Stimulated activated CD4-positive, alpha-beta T cell treated with anti-CD3 and anti-CD28 coated beads, Interleukin-12 subunit alpha, Interleukin-12 subunit beta, amount 100 ng/mL, for 24 hours (primary cell): ENCODE data around the gene RANBP3.
"Not testable (repeated sequence)": the region's sequence is repeated elsewhere in the genome, so short reads cannot be mapped to it uniquely, and the experiment has no call there.

Experiments
- DNase-seq, 2 experiments: peaks; one replicate each; pipeline ENCODE4 v3.0.0-alpha.2; 2020; ENCODE audit warnings: low read depth in 2 of 2

Gene RANBP3

DNA sequence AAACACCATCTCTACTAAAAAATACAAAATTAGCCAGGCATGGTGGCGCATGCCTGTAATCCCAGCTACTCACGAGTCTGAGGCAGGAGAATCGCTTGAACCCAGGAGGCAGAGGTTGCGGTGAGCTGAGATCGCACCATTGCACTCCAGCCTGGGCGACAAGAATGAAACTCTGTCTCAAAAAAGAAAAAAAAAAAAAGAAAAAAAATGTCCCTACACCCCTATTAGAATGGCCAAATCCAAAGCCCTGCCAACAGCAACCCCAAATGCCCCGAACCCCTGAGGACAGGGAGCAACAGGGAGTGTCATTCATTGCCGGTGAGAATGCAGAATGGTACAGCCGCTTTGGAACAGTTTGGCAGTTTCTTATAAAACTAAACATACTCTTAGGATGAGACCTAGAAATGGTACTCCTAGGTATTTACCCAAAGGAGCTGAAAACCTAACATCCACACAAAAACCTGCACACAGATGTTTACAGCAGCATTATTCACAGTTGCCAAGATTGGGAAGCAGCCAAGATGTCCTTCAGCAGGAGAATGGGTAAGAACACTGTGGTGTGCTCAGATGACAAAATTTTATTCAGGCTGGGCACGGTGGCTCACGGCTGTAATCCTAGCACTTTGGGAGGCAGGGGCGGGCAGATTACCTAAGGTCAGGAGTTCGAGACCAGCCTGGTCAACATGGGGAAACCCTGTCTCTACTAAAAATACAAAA, 94.6 kb downstream of the RANBP3 start:
- not testable (repeated sequence) for DNase-seq

DNA sequence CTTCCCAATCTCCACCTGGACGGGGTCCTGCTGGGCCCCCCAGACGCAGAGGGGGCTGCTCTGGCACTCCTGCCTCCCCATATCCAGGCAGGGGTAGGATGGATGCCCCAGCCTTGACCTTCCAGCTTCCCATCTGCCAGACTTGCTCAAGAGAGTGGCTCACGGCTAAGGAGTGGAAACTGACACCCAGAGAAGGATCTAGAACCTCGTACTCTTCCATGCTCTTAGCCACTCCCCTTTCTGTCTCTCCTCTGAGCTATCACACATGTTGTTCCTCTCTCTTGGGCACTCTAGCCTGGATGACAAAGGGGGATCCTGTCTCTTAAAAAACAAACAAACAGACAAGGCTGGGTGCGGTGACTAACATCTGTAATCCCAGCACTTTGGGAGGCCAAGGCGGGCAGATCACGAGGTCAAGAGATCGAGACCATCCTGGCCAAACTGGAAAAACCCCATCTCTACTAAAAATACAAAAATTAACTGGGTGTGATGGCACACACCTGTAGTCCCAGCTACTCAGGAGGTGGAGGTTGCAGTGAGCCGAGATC, 95.4 kb downstream of the RANBP3 start:
- DNase-seq: no peak

DNA sequence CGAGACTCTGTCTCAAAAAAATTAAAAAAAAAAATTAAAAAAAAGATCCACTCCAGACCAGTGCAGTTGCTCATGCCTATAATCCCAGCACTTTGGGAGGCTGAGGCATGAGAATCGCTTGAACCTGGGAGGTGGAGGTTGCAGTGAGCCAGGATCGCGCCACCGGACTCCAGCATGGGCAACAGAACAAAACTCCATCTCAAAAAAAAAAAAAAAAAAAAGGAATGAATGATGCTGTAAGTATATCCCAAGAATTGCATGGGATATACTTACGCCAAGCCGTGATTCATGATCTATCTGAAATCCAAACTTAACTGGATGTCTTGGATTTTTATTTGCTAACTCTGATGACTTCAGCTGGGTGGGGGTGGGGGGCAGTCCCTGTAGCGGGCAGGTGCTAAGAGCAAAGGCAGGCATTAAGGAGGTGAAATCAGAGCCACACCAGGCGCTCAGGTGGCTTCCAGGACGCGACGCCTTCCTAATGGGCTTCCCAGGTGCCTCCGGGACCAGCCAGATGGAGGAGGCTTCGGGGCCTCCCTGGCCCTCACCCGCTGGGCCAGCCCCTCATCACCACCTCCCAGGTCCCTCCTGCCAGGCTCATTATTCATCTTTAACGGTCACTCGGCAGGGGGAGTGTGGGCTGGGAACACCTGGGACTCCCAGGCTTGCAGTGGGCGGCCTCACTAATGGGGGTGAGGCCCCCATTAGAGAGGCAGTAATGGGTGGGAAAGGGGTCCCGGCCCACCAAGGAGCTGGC, 96.2 kb downstream of the RANBP3 start:
- DNase-seq: no peak

GRCh38 chr19:5880604-5881078, 97.3 kb downstream of the RANBP3 start:
- no peak for DNase-seq

DNA sequence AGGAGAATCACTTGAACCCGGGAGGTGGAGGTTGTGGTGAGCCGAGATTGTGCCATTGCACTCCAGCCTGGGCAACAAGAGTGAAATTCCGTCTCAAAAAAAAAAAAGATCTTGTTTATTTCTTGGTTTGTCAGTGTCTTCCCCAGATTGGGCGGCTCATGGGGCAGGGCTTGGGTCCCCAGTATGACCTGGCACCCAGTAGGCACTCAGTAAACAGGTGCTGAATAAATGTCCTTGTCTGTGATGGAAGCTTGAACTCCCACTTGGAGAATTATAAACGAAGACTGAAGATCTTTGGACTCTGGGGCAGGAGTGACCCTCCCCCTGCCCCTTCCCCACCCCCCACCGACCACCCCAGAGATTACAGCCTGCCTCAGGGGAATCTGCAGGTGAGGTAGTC, 97.7 kb downstream of the RANBP3 start:
- DNase-seq: no peak

GRCh38 chr19:5877882-5878281, 100.1 kb downstream of the RANBP3 start:
- DNase-seq: no peak

GRCh38 chr19:5877427-5877826, 100.5 kb downstream of the RANBP3 start:
- DNase-seq: no peak

GRCh38 chr19:5874496-5874895, 103.4 kb downstream of the RANBP3 start:
- DNase-seq: not testable (repeated sequence)

DNA sequence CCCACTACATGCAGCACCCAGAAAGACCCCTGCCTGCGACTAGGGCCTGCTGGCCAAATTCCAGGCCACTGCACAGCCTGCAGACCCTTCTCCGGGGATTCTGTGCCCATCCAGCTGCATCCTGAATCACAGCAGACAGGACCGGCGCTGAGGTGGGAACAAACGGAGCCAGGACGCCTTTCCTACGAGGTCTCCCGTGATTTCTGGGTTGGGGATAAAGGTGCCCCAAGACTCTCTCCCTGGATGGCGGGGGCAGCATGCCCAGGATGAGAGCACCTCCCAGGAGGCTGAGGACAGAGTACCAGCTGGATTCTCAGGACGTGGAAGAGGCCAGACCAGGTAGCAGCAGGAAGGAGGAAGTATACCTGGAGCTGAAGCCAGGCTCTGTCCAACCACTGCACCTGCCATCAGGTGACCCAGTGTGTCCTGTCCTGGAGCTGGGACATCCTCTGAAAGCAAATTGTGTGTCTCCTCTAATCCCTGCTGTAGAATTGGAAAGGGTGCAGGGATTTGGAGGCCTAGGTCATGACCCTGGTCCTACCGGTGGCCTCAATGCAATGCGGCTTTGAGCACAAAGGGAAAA, 104.2 kb downstream of the RANBP3 start:
- DNase-seq: no peak

DNA sequence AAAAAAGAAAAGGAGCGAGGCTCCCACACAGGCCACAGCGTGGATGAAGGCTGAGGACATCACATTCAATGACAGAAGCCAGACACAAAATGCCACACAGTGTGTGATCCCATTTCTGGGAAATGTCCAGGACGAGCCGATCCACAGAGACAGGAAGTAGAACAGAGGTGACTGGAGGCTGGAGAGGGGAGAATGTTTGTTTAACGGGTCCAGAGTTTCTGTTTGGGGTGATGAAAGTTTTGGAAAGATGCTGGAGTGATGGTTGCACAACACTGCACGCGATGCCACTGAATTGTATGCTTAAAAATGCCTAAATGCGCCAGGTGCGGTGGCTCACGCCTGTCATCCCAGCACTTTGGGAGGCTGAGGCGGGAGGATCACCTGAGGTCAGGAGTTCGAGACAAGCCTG, 107.0 kb downstream of the RANBP3 start:
- no peak for DNase-seq

- no peak for DNase-seq
These were observed 110.5 kb downstream of the RANBP3 start for GRCh38 chr19:5867201-5868136.
